ENCODE results near the gene RNF126.
"Not testable (repeated sequence)": the region's sequence is repeated elsewhere in the genome, so short reads cannot be mapped to it uniquely, and the experiment has no call there.

DNA sequence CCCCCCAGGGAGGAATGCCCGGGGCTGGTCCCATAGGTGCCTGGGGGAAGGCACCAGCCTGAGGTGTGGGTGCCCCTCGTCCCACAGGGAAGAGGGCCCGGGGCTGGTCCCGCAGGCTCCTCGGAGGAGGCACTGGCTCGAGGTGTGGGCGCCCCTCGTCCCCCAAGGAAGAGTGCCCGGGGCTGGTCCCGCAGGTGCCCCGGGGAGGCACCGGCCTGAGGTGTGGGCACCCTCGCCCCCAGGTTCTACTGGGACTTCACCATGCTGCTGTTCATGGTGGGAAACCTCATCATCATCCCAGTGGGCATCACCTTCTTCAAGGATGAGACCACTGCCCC, 59.7 kb downstream of the RNF126 start:
- TF ChIP-seq CTCF (IDR thresholded peaks at IDR 0.05; ENCODE audit: insufficient read depth, low read depth, low read length); EZH2 (IDR thresholded peaks at IDR 0.05; ENCODE audit: insufficient read depth, low read length): not testable (repeated sequence)

Measured in astrocyte (in vitro differentiated cells and primary cell).